ENCODE measurements around the gene TFPT. TPM values are rescaled to one million over a fixed set of nuclear protein-coding genes. Genes with fewer than 3 reads are reported as not detected.

Gene TFPT
- total RNA-seq, 4 donors from 2014 or later, result 7.5 to 18.1 (median 17.5) TPM

DNA sequence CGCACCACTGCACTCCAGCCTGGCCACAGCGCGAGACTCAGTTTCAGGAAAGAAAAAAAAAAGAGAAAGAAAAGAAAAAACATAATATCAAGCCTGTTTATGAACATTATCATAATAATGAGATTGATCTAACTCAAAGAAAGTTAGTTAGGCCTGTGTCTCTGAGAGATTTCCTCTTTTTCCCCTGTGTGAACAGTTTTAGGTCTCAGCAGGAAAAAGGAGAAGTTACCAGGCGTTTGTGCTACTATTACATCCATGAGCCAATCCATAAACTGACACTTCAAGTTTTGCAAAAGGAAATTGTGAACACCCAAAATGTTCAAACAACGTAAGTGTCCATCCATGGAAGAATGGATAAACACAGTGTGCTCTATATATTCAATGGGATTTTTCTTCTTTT lies 38.1 kb downstream of the TFPT start:
- TF ChIP-seq POLR2A (IDR thresholded peaks at IDR 0.05), result no peak
- TF ChIP-seq, protein P1, sequence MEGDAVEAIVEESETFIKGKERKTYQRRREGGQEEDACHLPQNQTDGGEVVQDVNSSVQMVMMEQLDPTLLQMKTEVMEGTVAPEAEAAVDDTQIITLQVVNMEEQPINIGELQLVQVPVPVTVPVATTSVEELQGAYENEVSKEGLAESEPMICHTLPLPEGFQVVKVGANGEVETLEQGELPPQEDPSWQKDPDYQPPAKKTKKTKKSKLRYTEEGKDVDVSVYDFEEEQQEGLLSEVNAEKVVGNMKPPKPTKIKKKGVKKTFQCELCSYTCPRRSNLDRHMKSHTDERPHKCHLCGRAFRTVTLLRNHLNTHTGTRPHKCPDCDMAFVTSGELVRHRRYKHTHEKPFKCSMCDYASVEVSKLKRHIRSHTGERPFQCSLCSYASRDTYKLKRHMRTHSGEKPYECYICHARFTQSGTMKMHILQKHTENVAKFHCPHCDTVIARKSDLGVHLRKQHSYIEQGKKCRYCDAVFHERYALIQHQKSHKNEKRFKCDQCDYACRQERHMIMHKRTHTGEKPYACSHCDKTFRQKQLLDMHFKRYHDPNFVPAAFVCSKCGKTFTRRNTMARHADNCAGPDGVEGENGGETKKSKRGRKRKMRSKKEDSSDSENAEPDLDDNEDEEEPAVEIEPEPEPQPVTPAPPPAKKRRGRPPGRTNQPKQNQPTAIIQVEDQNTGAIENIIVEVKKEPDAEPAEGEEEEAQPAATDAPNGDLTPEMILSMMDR (IDR thresholded peaks at IDR 0.05 in 4 of 5, conservative IDR thresholded peaks at IDR 0.05 in 1 of 5), result no peak
- Histone ChIP-seq H3K4me1 (no peaks in the 10 kb centered on the region), H3K4me3 (no peak overlapping the region), H3K9me3 (no peaks in the 10 kb centered on the region), H3K27me3 (no peaks in the 10 kb centered on the region), H3K27ac (no peak overlapping the region), H3K36me3 (no peaks in the 10 kb centered on the region)
- ATAC-seq, result no peak
- intact Hi-C loops (cut with DNase I; ENCODE audit: low total_unique reads), result no loop called here
- no peak for DNase-seq
- in situ Hi-C loops (cut with MboI; ENCODE audit: low sequenced_read_pairs in 4 of 4), result no loop called here

- in situ Hi-C loops (cut with MboI; ENCODE audit: low sequenced_read_pairs in 4 of 4), result no loop called here
- no peaks in the 10 kb centered on the region for H3K9me3 ChIP-seq
- DNase-seq (no peak), ATAC-seq (no peak)
- intact Hi-C loops (cut with DNase I; ENCODE audit: low total_unique reads), result no loop called here
- no peaks in the 10 kb centered on the region for H3K4me1 ChIP-seq
- no peak overlapping the region for H3K4me3 ChIP-seq
- no peak for TF ChIP-seq POLR2A (IDR thresholded peaks at IDR 0.05)
- TF ChIP-seq, protein P1 (IDR thresholded peaks at IDR 0.05 in 4 of 5, conservative IDR thresholded peaks at IDR 0.05 in 1 of 5), result no peak
- no peaks in the 10 kb centered on the region for H3K36me3 ChIP-seq
- no peak overlapping the region for H3K27ac ChIP-seq
- no peaks in the 10 kb centered on the region for H3K27me3 ChIP-seq
Observed at GRCh38 chr19:54074851-54075250, 40.6 kb downstream of the TFPT start.

GRCh38 chr19:54073829-54074228 lies 41.6 kb downstream of the TFPT start:
- Histone ChIP-seq H3K27ac (no peak overlapping the region), H3K4me3 (no peak overlapping the region), H3K9me3 (no peaks in the 10 kb centered on the region), H3K27me3 (no peaks in the 10 kb centered on the region), H3K36me3 (no peaks in the 10 kb centered on the region), H3K4me1 (no peaks in the 10 kb centered on the region)
- ATAC-seq (no peak), DNase-seq (no peak)
- intact Hi-C loops (cut with DNase I; ENCODE audit: low total_unique reads) (no loop called here), in situ Hi-C loops (cut with MboI; ENCODE audit: low sequenced_read_pairs in 4 of 4) (no loop called here)
- TF ChIP-seq, protein P1 (IDR thresholded peaks at IDR 0.05 in 4 of 5, conservative IDR thresholded peaks at IDR 0.05 in 1 of 5), result no peak
- TF ChIP-seq POLR2A (IDR thresholded peaks at IDR 0.05), result no peak

DNA sequence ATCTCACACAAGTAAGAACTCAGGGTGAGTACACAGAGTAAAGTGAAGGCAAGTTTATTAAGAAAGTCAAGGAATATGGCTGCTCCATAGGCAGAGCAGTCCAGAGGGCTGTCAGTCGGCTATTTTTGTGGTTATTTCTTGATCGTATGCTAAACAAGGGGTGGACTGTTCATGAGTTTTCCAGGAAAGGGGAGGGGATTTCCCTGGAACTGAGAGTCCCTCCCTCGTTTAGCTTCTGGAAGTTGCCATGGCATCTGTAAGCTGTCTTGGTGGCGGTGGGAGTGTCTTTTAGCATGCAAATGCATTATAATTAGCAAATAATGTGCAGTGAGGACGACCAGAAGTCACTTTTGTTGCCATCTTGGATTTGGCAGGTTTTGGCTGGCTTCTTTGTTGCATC lies 46.0 kb downstream of the TFPT start:
- Histone ChIP-seq H3K9me3 (no peaks in the 10 kb centered on the region), H3K4me1 (no peaks in the 10 kb centered on the region), H3K36me3 (no peaks in the 10 kb centered on the region), H3K27ac (no peak overlapping the region), H3K27me3 (no peaks in the 10 kb centered on the region), H3K4me3 (no peak overlapping the region)
- TF ChIP-seq, protein P1 (IDR thresholded peaks at IDR 0.05 in 4 of 5, conservative IDR thresholded peaks at IDR 0.05 in 1 of 5), result no peak
- no peak for TF ChIP-seq POLR2A (IDR thresholded peaks at IDR 0.05)
- intact Hi-C loops (cut with DNase I; ENCODE audit: low total_unique reads), result no loop called here
- ATAC-seq (no peak), DNase-seq (no peak)
- in situ Hi-C loops (cut with MboI; ENCODE audit: low sequenced_read_pairs in 4 of 4), result no loop called here

All from gastrocnemius medialis (tissue), 4 donors.